Kidney (tissue), 14 donors: ENCODE measurements around the gene CCL23. TPM values are rescaled to one million over a fixed set of nuclear protein-coding genes. Genes with fewer than 3 reads are reported as not detected.
"Not testable (repeated sequence)": the region's sequence is repeated elsewhere in the genome, so short reads cannot be mapped to it uniquely, and the experiment has no call there.

Experiments
- DNase-seq, 5 donors: peaks; one replicate each; pipeline ENCODE4 v3.0.0-alpha.2; 2013 to 2020
- FAIRE-seq: peaks from 2 replicates; lab custom pipeline; 2012; peaks lifted over from hg19 to GRCh38; lab: Jason Lieb, UNC
- H3K27ac ChIP-seq, 2 donors: one replicate each; pipeline ENCODE4 v1.7.0; 2013; ENCODE audit warnings: low read depth in 2 of 2, low read length in 2 of 2, inconsistent platforms in 1 of 2
- H3K27me3 ChIP-seq: one replicate; pipeline ENCODE4 v1.7.1; 2013; ENCODE audit warnings: low read length, inconsistent platforms; ENCODE audit not compliant: control insufficient read depth, insufficient read depth
- H3K36me3 ChIP-seq, 3 donors: one replicate each; pipeline versions ENCODE4 v1.7.0 to v1.7.1; 2013; ENCODE audit warnings: low read length in 3 of 3, control low read depth in 1 of 3, inconsistent platforms in 1 of 3; ENCODE audit not compliant: insufficient read depth in 3 of 3, control insufficient read depth in 2 of 3
- H3K4me1 ChIP-seq, 3 donors: one replicate each; pipeline versions ENCODE4 v1.7.0 to v1.7.1; 2013; ENCODE audit warnings: low read length in 3 of 3, inconsistent platforms in 1 of 3, low read depth in 1 of 3; ENCODE audit not compliant: control insufficient read depth in 2 of 3, insufficient read depth in 2 of 3
- H3K4me3 ChIP-seq, 3 donors: one replicate each; pipeline versions ENCODE4 v1.7.0 to v1.8.1; 2013; ENCODE audit warnings: low read length in 3 of 3, control low read depth in 1 of 3, inconsistent platforms in 1 of 3
- H3K9ac ChIP-seq, 3 donors: one replicate each; pipeline versions ENCODE4 v1.7.0 to v1.7.1; 2013; ENCODE audit warnings: low read length in 3 of 3, control low read depth in 1 of 3, inconsistent platforms in 1 of 3
- H3K9me3 ChIP-seq, 3 donors: one replicate each; pipeline versions ENCODE4 v1.7.0 to v1.7.1; 2013; ENCODE audit warnings: low read length in 3 of 3, control low read depth in 1 of 3, inconsistent platforms in 1 of 3; ENCODE audit not compliant: control insufficient read depth in 2 of 3, insufficient read depth in 1 of 3
- intact Hi-C: fragments of 100-400 bp; cut with DNase I; formaldehyde crosslinking; loops from one replicate; pipeline ENCODE4 v1.11.1; 2022
- polyA plus RNA-seq: library from polyadenylated mRNA; stranded (reverse); fragments of 350-450 nt; fragmentation: Illumina TruSeq; extraction: RNeasy Lipid Tissue Mini Kit (QIAGEN cat#74804); gene quantifications from one replicate; pipeline ENCODE4 v1.2.3, GENCODE V29; 2014; ENCODE audit warnings: low read depth, low replicate concordance; ENCODE audit not compliant: insufficient read depth
- total RNA-seq: library from RNA; stranded (reverse); fragmentation: NEBNext Ultra II Directional; extraction: Animal tissue kit (Norgen Biotek cat#: 25700); gene quantifications from one replicate; pipeline ENCODE4 v1.2.1, GENCODE V29; 2021
- TF ChIP-seq, protein P1 (sequence below): IDR thresholded peaks from 3 replicates; pipeline ENCODE4 v1.5.1; 2012; ENCODE audit warnings: mild to moderate bottlenecking, moderate library complexity, borderline replicate concordance; ENCODE audit not compliant: insufficient read depth; ENCODE audit errors: extremely low read depth
- donor health status: control.
- donor health status: control.
- donor health status: control.
- donor health status: control.
- donor health status: control.
- donor health status: DM: yes; HTN: yes; CAD: no.
- donor health status: Normal renal cell carcinoma (clear cell type).

The CCL23 gene
- total and polyA plus RNA-seq, 2 donors from 2014 or later = 4.8 to 18.1 TPM

DNA sequence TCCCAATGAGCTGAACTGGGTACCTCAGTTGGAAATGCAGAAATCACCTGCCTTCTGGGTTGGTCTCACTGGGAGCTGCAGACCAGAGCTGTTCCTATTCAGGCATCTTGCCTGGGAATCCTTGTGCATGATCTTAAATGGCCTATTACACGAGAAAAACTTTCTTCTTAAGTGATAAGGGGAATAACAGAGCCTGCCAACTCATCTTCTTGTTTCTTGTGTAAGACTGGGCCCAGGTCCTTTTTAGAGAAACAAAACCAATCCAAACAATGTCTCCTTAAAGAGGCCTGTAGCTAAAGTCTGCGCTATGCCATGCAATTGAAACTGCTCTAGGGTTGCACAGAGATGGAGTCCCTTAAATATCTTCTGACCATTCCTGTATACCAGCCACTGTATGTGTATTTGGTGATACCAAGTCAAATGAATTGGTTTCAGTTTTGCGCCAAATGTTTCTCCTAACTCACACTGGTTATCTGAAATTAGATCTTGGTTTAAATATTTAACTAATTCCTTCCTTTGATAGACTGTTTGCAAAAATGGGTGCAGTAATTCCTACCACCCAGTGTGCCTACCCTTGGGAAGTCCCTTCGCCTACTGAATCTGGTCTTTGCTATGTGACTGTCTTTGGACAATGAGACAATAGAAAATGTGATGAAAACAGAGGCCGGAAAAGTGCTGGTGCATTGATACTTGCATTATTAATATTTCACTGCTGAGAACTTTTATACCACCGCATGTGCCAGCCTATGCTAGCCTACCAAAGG, 6.5 kb upstream of the CCL23 start:
- Histone ChIP-seq H3K27ac (no peak overlapping the region), H3K4me1 (no peaks in the 10 kb centered on the region), H3K36me3 (no peaks in the 10 kb centered on the region), H3K27me3 (no peaks in the 10 kb centered on the region), H3K9ac (no peak overlapping the region), H3K4me3 (no peak overlapping the region), H3K9me3 (no peaks in the 10 kb centered on the region)
- DNase-seq (no peak), FAIRE-seq (no peak)
- intact Hi-C loops = no loop called here
- TF ChIP-seq, protein P1, sequence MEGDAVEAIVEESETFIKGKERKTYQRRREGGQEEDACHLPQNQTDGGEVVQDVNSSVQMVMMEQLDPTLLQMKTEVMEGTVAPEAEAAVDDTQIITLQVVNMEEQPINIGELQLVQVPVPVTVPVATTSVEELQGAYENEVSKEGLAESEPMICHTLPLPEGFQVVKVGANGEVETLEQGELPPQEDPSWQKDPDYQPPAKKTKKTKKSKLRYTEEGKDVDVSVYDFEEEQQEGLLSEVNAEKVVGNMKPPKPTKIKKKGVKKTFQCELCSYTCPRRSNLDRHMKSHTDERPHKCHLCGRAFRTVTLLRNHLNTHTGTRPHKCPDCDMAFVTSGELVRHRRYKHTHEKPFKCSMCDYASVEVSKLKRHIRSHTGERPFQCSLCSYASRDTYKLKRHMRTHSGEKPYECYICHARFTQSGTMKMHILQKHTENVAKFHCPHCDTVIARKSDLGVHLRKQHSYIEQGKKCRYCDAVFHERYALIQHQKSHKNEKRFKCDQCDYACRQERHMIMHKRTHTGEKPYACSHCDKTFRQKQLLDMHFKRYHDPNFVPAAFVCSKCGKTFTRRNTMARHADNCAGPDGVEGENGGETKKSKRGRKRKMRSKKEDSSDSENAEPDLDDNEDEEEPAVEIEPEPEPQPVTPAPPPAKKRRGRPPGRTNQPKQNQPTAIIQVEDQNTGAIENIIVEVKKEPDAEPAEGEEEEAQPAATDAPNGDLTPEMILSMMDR = no peak

DNA sequence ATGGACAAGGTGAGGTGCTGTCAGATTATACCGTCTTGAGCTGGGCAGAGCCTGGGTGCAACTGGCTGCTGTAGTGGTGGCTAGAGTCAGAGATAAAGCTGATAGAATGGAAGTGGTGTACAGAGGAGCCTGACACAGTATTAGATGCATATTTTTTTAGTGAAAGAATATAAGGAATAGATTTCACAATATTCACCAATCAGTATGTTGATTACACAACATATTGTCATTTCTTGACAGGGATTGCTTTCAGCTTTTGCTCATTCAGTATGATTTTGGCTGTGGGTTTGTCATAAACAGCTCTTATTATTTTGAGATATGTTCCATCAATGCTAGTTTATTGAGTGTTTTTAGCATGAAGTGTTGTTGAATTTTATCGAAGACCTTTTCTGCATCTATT, 1.7 kb upstream of the CCL23 start:
- TF ChIP-seq, protein P1 = no peak
- FAIRE-seq = no peak

DNA sequence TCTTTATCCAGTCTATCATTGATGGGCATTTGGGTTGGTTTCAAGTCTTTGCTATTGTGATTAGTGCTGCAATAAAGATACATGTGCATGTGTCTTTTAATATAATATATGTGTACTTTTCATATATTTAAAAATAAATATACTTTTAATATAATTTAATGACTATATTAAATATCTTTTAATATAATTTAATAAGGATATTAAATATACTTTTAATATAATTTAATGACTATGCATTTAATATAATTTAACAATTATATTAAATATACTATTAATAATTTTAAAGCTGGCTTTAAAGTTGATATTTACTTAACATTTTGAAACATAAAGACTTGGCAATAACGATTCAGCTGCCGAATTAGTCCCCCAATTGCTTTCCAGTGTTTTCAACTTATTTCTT, 1.2 kb downstream of the CCL23 start:
- Histone ChIP-seq H3K4me1 (no peaks in the 10 kb centered on the region), H3K36me3 (no peaks in the 10 kb centered on the region), H3K4me3 (no peak overlapping the region), H3K27me3 (no peaks in the 10 kb centered on the region), H3K27ac (no peak overlapping the region), H3K9ac (no peak overlapping the region), H3K9me3 (no peaks in the 10 kb centered on the region)
- FAIRE-seq = no peak
- no peak for DNase-seq
- intact Hi-C loops = no loop called here
- TF ChIP-seq, protein P1 = no peak

More for the DNA sequence above, 1.7 kb upstream of the CCL23 start:
- no peak overlapping the region for H3K4me3 ChIP-seq
- H3K9ac ChIP-seq = no peak overlapping the region
- H3K27ac ChIP-seq = no peak overlapping the region
- no peaks in the 10 kb centered on the region for H3K36me3 ChIP-seq
- DNase-seq = no peak
- no peaks in the 10 kb centered on the region for H3K4me1 ChIP-seq
- intact Hi-C loops = no loop called here
- no peaks in the 10 kb centered on the region for H3K27me3 ChIP-seq
- no peaks in the 10 kb centered on the region for H3K9me3 ChIP-seq

DNA sequence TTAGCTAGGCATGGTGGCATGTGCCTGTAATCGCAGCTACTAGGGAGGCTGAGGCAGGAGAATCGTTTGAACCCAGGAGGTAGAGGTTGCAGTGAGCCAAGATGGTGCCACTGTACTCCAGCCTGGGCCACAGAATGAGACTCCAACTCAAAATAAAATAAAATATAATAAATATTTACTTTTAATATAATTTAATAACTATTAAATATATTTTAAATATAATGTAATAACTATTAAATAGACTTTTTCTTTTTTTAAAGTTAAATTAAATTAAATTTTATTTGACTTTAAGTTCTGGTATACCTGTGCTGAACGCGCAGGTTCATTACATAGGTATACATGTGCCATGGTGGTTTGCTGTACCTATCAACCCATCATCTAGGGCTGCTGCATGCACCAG, 1.9 kb downstream of the CCL23 start:
- intact Hi-C loops, H3K4me1 ChIP-seq, DNase-seq, H3K9ac ChIP-seq, FAIRE-seq, H3K27ac ChIP-seq, H3K9me3 ChIP-seq, H3K36me3 ChIP-seq, H3K4me3 ChIP-seq, H3K27me3 ChIP-seq: not testable (repeated sequence)
